HG03175 (cell line): Measurements from ENCODE around the gene RAPGEFL1.
"Not testable (repeated sequence)": the region's sequence is repeated elsewhere in the genome, so short reads cannot be mapped to it uniquely, and the experiment has no call there.

ENCODE experiments used
- ATAC-seq: cut with Tn5 transposase; IDR thresholded peaks from one replicate; pipeline ENCODE4 v1.9.1; 2021; ENCODE audit warnings: mild to moderate bottlenecking, moderate library complexity; ENCODE audit not compliant: unreplicated experiment

RAPGEFL1 gene

GRCh38 chr17:40177275-40177874, at the start of gene RAPGEFL1:
TSS of gene RAPGEFL1 (plus strand) at chr17:40177470. CDS start at chr17:40177862, 392 bp downstream.
- peak; percentile 55 for ATAC-seq

GRCh38 chr17:40129498-40129897, 47.8 kb upstream of the RAPGEFL1 start:
- no peak for ATAC-seq

GRCh38 chr17:40130352-40131042, 46.8 kb upstream of the RAPGEFL1 start:
- no peak for ATAC-seq

- ATAC-seq, result no peak
Measured at GRCh38 chr17:40134184-40134583, 43.1 kb upstream of the RAPGEFL1 start.

- no peak for ATAC-seq
Measured at GRCh38 chr17:40135817-40136216, 41.5 kb upstream of the RAPGEFL1 start.

GRCh38 chr17:40139566-40140058, 37.7 kb upstream of the RAPGEFL1 start:
- peak; percentile 18 for ATAC-seq

GRCh38 chr17:40143166-40143565, 34.1 kb upstream of the RAPGEFL1 start:
- not testable (repeated sequence) for ATAC-seq

GRCh38 chr17:40145476-40145875, 31.8 kb upstream of the RAPGEFL1 start:
- no peak for ATAC-seq

- ATAC-seq, result no peak
Measured at GRCh38 chr17:40148527-40148926, 28.7 kb upstream of the RAPGEFL1 start.

GRCh38 chr17:40150276-40150675, 27.0 kb upstream of the RAPGEFL1 start:
- no peak for ATAC-seq

GRCh38 chr17:40151414-40151963, 25.8 kb upstream of the RAPGEFL1 start:
- ATAC-seq, result no peak

- ATAC-seq, result no peak
Measured at GRCh38 chr17:40153603-40154236, 23.6 kb upstream of the RAPGEFL1 start.

GRCh38 chr17:40157973-40158372, 19.3 kb upstream of the RAPGEFL1 start:
- no peak for ATAC-seq

- no peak for ATAC-seq
Measured at GRCh38 chr17:40158438-40159013, 18.7 kb upstream of the RAPGEFL1 start.

GRCh38 chr17:40159456-40159855, 17.8 kb upstream of the RAPGEFL1 start:
- ATAC-seq, result no peak

GRCh38 chr17:40167685-40168261, 9.5 kb upstream of the RAPGEFL1 start:
- no peak for ATAC-seq

GRCh38 chr17:40168262-40168832, 8.9 kb upstream of the RAPGEFL1 start:
- no peak for ATAC-seq

GRCh38 chr17:40170325-40170724, 6.9 kb upstream of the RAPGEFL1 start:
- no peak for ATAC-seq

- no peak for ATAC-seq
Measured at GRCh38 chr17:40171750-40172149, 5.5 kb upstream of the RAPGEFL1 start.

- ATAC-seq, result no peak
Measured at GRCh38 chr17:40173091-40173777, 4.0 kb upstream of the RAPGEFL1 start.
